Smooth muscle cell (in vitro differentiated cells): ENCODE results near the gene NAPSA. TPM values are rescaled to one million over a fixed set of nuclear protein-coding genes. Genes with fewer than 3 reads are reported as not detected.

Experiments used
- DNase-seq: peaks from one replicate; lab custom pipeline; 2025; ENCODE audit not compliant: unreplicated experiment; lab: John Stamatoyannopoulos, UW
- H2AFZ ChIP-seq: fragments of 200-600 bp; sonication (generic); 2 replicates; pipeline ENCODE4 v1.6.0; 2016; ENCODE audit warnings: antibody characterized with exemption, low read depth, mild to moderate bottlenecking
- H3F3A ChIP-seq: fragments of 200-600 bp; sonication (generic); 2 replicates; pipeline ENCODE4 v1.6.0; 2017; ENCODE audit warnings: antibody characterized with exemption, low read depth
- H3K27ac ChIP-seq: fragments of 200-600 bp; sonication (generic); 2 replicates; pipeline ENCODE4 v1.5.1; 2016; ENCODE audit warnings: low read depth, mild to moderate bottlenecking
- H3K27me3 ChIP-seq: fragments of 200-600 bp; sonication (generic); 2 replicates; pipeline ENCODE4 v1.6.1; 2016; ENCODE audit warnings: low read depth, mild to moderate bottlenecking
- H3K36me3 ChIP-seq: fragments of 200-600 bp; sonication (generic); 2 replicates; pipeline ENCODE4 v1.5.1; 2016; ENCODE audit warnings: low read depth
- H3K4me1 ChIP-seq: fragments of 200-600 bp; sonication (generic); 2 replicates; pipeline ENCODE4 v1.5.1; 2016; ENCODE audit warnings: low read depth
- H3K4me2 ChIP-seq: fragments of 200-600 bp; sonication (generic); 2 replicates; pipeline ENCODE4 v1.6.0; 2016; ENCODE audit warnings: mild to moderate bottlenecking
- H3K4me3 ChIP-seq: fragments of 200-600 bp; sonication (generic); 2 replicates; pipeline ENCODE4 v1.5.1; 2016; ENCODE audit warnings: mild to moderate bottlenecking
- H3K79me2 ChIP-seq: fragments of 200-600 bp; sonication (generic); 2 replicates; pipeline ENCODE4 v1.6.0; 2016; ENCODE audit warnings: low read depth, mild to moderate bottlenecking
- H3K9ac ChIP-seq: fragments of 200-600 bp; sonication (generic); 2 replicates; pipeline ENCODE4 v1.6.0; 2016; ENCODE audit warnings: low read depth
- H3K9me3 ChIP-seq: fragments of 200-600 bp; sonication (generic); replicated peaks from 2 replicates; pipeline ENCODE4 v1.5.1; 2016; ENCODE audit warnings: low read depth
- H4K20me1 ChIP-seq: fragments of 200-600 bp; sonication (generic); 2 replicates; pipeline ENCODE4 v1.6.0; 2016; ENCODE audit warnings: low read depth
- WGBS: methylation state at CpG from one replicate; pipeline ENCODE4 v1.1.7; 2016; ENCODE audit warnings: low lambda C conversion rate; 5-methylcytosine and 5-hydroxymethylcytosine counted together
- polyA plus RNA-seq: library from polyadenylated mRNA; unstranded; fragments of >200 nt; fragmentation: Nextera tagmentation; extraction: Ambion mirVana; gene quantifications from 2 replicates; pipeline ENCODE4 v1.2.1, GENCODE V29; 2016
- total RNA-seq: library from RNA; depleted of rRNA; stranded (reverse); fragments of >200 nt; gene quantifications from 2 replicates; pipeline ENCODE4 v1.2.3, GENCODE V29; 2014
- TF ChIP-seq, protein P1 (sequence below): fragments of 200-600 bp; sonication (generic); IDR thresholded peaks from 2 replicates; pipeline ENCODE4 v1.5.1; 2017; ENCODE audit warnings: borderline replicate concordance, mild to moderate bottlenecking, antibody characterized with exemption; ENCODE audit not compliant: insufficient read depth, poor library complexity, severe bottlenecking

Gene NAPSA
- total and polyA plus RNA-seq, 2 experiments from 2014 or later: 0.27 to 0.65 TPM

DNA sequence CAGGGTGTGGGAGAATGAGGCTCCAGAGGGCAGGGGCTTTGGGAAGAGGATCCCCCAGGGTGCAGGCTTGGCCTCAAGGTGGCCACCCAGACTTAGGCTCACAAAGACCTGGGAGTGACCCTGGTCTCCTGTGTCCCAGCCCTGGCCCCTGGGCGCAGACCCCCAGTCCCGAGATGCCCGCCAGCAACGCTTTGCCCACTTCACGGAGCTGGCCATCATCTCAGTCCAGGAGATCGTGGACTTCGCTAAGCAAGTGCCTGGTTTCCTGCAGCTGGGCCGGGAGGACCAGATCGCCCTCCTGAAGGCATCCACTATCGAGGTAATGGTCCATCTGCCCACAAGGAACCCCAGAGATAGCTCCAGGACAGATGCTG lies 13.4 kb upstream of the NAPSA start:
- H3K4me2 ChIP-seq: no peak overlapping the region
- no peaks in the 10 kb centered on the region for H3K27me3 ChIP-seq
- no peaks in the 10 kb centered on the region for H3K9me3 ChIP-seq
- TF ChIP-seq, protein P1, sequence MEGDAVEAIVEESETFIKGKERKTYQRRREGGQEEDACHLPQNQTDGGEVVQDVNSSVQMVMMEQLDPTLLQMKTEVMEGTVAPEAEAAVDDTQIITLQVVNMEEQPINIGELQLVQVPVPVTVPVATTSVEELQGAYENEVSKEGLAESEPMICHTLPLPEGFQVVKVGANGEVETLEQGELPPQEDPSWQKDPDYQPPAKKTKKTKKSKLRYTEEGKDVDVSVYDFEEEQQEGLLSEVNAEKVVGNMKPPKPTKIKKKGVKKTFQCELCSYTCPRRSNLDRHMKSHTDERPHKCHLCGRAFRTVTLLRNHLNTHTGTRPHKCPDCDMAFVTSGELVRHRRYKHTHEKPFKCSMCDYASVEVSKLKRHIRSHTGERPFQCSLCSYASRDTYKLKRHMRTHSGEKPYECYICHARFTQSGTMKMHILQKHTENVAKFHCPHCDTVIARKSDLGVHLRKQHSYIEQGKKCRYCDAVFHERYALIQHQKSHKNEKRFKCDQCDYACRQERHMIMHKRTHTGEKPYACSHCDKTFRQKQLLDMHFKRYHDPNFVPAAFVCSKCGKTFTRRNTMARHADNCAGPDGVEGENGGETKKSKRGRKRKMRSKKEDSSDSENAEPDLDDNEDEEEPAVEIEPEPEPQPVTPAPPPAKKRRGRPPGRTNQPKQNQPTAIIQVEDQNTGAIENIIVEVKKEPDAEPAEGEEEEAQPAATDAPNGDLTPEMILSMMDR: no peak
- H2AFZ ChIP-seq: no peak overlapping the region
- 100% methylated on average over 8 of the region's 10 CpGs for WGBS
- no peaks in the 10 kb centered on the region for H3K4me1 ChIP-seq
- no peak overlapping the region for H3K9ac ChIP-seq
- H3K36me3 ChIP-seq: no peaks in the 10 kb centered on the region
- H3K79me2 ChIP-seq: no peaks in the 10 kb centered on the region
- H3K27ac ChIP-seq: no peak overlapping the region
- peaks cover 12% of the 10 kb centered on the region for H4K20me1 ChIP-seq
- no peak overlapping the region for H3K4me3 ChIP-seq
- H3F3A ChIP-seq: no peaks in the 10 kb centered on the region
- DNase-seq: no peak

DNA sequence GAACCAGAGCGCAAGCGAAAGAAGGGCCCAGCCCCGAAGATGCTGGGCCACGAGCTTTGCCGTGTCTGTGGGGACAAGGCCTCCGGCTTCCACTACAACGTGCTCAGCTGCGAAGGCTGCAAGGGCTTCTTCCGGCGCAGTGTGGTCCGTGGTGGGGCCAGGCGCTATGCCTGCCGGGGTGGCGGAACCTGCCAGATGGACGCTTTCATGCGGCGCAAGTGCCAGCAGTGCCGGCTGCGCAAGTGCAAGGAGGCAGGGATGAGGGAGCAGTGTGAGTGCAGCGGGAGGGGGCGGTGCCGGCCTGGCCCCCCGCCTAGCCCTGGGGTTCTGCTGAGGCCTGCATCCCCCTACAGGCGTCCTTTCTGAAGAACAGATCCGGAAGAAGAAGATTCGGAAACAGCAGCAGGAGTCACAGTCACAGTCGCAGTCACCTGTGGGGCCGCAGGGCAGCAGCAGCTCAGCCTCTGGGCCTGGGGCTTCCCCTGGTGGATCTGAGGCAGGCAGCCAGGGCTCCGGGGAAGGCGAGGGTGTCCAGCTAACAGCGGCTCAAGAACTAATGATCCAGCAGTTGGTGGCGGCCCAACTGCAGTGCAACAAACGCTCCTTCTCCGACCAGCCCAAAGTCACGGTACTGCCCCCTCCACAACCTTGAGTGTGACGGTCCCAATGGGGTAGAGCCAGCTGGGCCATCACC lies 12.9 kb upstream of the NAPSA start:
- no peaks in the 10 kb centered on the region for H3K79me2 ChIP-seq

DNA sequence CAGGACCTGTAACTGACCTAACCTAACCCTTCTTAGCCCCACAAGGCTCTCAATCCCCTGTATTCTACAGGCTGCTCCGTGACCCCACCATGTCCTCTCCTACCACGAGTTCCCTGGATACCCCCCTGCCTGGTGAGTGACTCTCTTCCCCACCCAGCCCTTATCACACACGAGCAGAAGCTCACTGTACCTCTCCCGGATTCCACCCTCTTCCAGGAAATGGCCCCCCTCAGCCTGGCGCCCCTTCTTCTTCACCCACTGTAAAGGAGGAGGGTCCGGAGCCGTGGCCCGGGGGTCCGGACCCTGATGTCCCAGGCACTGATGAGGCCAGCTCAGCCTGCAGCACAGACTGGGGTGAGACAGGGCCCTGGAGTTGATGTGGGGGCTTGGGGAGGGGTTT lies 12.1 kb upstream of the NAPSA start:
- no peak for DNase-seq
- TF ChIP-seq, protein P1: no peak
- Histone ChIP-seq H3K27me3 (no peaks in the 10 kb centered on the region), H3K9me3 (no peaks in the 10 kb centered on the region), H4K20me1 (peaks cover 12% of the 10 kb centered on the region), H2AFZ (no peak overlapping the region), H3K4me2 (no peak overlapping the region), H3K36me3 (no peaks in the 10 kb centered on the region), H3F3A (no peaks in the 10 kb centered on the region), H3K4me3 (no peak overlapping the region), H3K9ac (no peak overlapping the region), H3K79me2 (no peaks in the 10 kb centered on the region), H3K4me1 (no peaks in the 10 kb centered on the region), H3K27ac (no peak overlapping the region)
- WGBS: 98% methylated on average over 9 of the region's 9 CpGs

More for the DNA sequence above, 12.9 kb upstream of the NAPSA start:
- no peak overlapping the region for H3K4me3 ChIP-seq
- H3K27me3 ChIP-seq: no peaks in the 10 kb centered on the region
- no peaks in the 10 kb centered on the region for H3K4me1 ChIP-seq
- H3F3A ChIP-seq: no peaks in the 10 kb centered on the region
- TF ChIP-seq, protein P1: no peak
- H3K36me3 ChIP-seq: no peaks in the 10 kb centered on the region
- no peak for DNase-seq
- H4K20me1 ChIP-seq: peaks cover 12% of the 10 kb centered on the region
- no peaks in the 10 kb centered on the region for H3K9me3 ChIP-seq
- no peak overlapping the region for H3K27ac ChIP-seq
- H3K9ac ChIP-seq: no peak overlapping the region
- H2AFZ ChIP-seq: no peak overlapping the region
- 99% methylated on average over 36 of the region's 36 CpGs for WGBS
- H3K4me2 ChIP-seq: no peak overlapping the region

DNA sequence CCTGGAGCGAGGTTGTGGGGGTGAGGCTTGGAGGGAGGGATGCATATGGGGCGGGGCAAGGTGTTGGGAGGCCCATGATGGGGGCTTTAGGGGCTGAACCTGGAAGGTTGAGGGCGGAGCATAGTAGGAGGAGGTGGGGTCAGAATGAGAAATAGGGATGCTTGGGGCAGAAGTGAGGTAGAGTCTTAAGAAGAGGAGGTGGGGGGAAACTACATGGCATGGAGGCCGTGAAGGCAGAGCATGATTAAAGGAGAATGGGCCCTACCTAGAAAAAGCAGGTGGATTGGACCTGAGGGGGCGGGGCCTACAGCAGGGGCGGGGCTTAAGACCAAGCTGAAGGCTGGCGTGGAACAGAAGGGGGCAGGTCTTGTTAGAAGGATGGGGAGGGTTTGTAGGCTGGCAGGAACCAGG lies 11.6 kb upstream of the NAPSA start:
- H3K36me3 ChIP-seq: no peaks in the 10 kb centered on the region
- H3K9me3 ChIP-seq: no peaks in the 10 kb centered on the region
- H4K20me1 ChIP-seq: peaks cover 12% of the 10 kb centered on the region
- H3K9ac ChIP-seq: no peak overlapping the region
- no peak for DNase-seq
- WGBS: 53% methylated on average over 4 of the region's 7 CpGs
- no peaks in the 10 kb centered on the region for H3K4me1 ChIP-seq
- no peaks in the 10 kb centered on the region for H3K27me3 ChIP-seq
- no peak overlapping the region for H3K4me2 ChIP-seq
- H2AFZ ChIP-seq: no peak overlapping the region
- no peaks in the 10 kb centered on the region for H3F3A ChIP-seq
- H3K27ac ChIP-seq: no peak overlapping the region
- no peaks in the 10 kb centered on the region for H3K79me2 ChIP-seq
- TF ChIP-seq, protein P1: no peak
- H3K4me3 ChIP-seq: peak overlapping the region; percentile 77
